Fibroblast of skin of left quadriceps (primary cell): ENCODE measurements around the gene COPS8.

ENCODE experiments used
- DNase-seq, 2 experiments: peaks; one replicate each; pipeline ENCODE4 v3.0.0-alpha.2; 2013; ENCODE audit warnings: low read depth in 2 of 2

The COPS8 gene

GRCh38 chr2:237097911-237098702, 12.4 kb downstream of the COPS8 start:
- peak; percentile 70 to 75 for DNase-seq

- no peak for DNase-seq
Observed at GRCh38 chr2:237099804-237100203, 14.1 kb downstream of the COPS8 start.

- no peak for DNase-seq
Observed at GRCh38 chr2:237101118-237101979, 15.7 kb downstream of the COPS8 start.

GRCh38 chr2:237102428-237102827, 16.7 kb downstream of the COPS8 start:
- no peak for DNase-seq

GRCh38 chr2:237109421-237109934, 23.8 kb downstream of the COPS8 start:
- DNase-seq, result no peak

GRCh38 chr2:237113026-237113795, 27.5 kb downstream of the COPS8 start:
- DNase-seq, result no peak

- no peak for DNase-seq
Observed at GRCh38 chr2:237115870-237116269, 30.2 kb downstream of the COPS8 start.

- DNase-seq, result no peak
Observed at GRCh38 chr2:237116431-237116830, 30.7 kb downstream of the COPS8 start.

GRCh38 chr2:237118025-237118424, 32.3 kb downstream of the COPS8 start:
- no peak for DNase-seq

- DNase-seq, result no peak
Observed at GRCh38 chr2:237118561-237119155, 33.0 kb downstream of the COPS8 start.

- DNase-seq, result no peak
Observed at GRCh38 chr2:237120916-237121315, 35.2 kb downstream of the COPS8 start.

- no peak for DNase-seq
Observed at GRCh38 chr2:237121321-237121720, 35.6 kb downstream of the COPS8 start.

- DNase-seq, result peak; percentile 30 to 44
Observed at GRCh38 chr2:237122214-237122666, 36.6 kb downstream of the COPS8 start.

GRCh38 chr2:237124820-237125219, 39.1 kb downstream of the COPS8 start:
- no peak for DNase-seq

- DNase-seq, result no peak
Observed at GRCh38 chr2:237125967-237126366, 40.3 kb downstream of the COPS8 start.

GRCh38 chr2:237126519-237127174, 41.0 kb downstream of the COPS8 start:
- DNase-seq, result no peak

- DNase-seq, result peak; percentile 97 to 98
Observed at GRCh38 chr2:237128026-237128703, 42.5 kb downstream of the COPS8 start.

- no peak for DNase-seq
Observed at GRCh38 chr2:237128845-237129592, 43.3 kb downstream of the COPS8 start.

GRCh38 chr2:237129625-237130263, 44.1 kb downstream of the COPS8 start:
- no peak for DNase-seq
